ENCODE measurements around the gene PLXDC1. TPM values are rescaled to one million over a fixed set of nuclear protein-coding genes. Genes with fewer than 3 reads are reported as not detected.

PLXDC1 gene
- total RNA-seq, 1 donor from 2014 or later, result 19.5 TPM

- TF ChIP-seq CTCF (IDR thresholded peaks at IDR 0.05), result no peak
- ATAC-seq (peak in 1 of 2 donors; percentile 8), DNase-seq (no peak)
- no peaks in the 10 kb centered on the region for H3K9me3 ChIP-seq
- intact Hi-C loops (cut with DNase I), result no loop called here
- no peak overlapping the region for H3K27ac ChIP-seq
- H3K27me3 ChIP-seq (ENCODE audit: low read depth), result no peaks in the 10 kb centered on the region
- no peaks in the 10 kb centered on the region for H3K36me3 ChIP-seq
- H3K4me1 ChIP-seq, result peaks cover 43% of the 10 kb centered on the region
- H3K4me3 ChIP-seq, result no peak overlapping the region
These were observed 52.8 kb downstream of the PLXDC1 start for GRCh38 chr17:39098588-39098987.

- H3K4me1 ChIP-seq, result peaks cover 43% of the 10 kb centered on the region
- H3K27me3 ChIP-seq (ENCODE audit: low read depth), result no peaks in the 10 kb centered on the region
- no peak overlapping the region for H3K27ac ChIP-seq
- ATAC-seq (no peak), DNase-seq (no peak)
- no peaks in the 10 kb centered on the region for H3K9me3 ChIP-seq
- no peaks in the 10 kb centered on the region for H3K36me3 ChIP-seq
- no peak for TF ChIP-seq CTCF (IDR thresholded peaks at IDR 0.05)
- intact Hi-C loops (cut with DNase I), result no loop called here
- no peak overlapping the region for H3K4me3 ChIP-seq
These were observed 53.9 kb downstream of the PLXDC1 start for GRCh38 chr17:39097537-39097936.

GRCh38 chr17:39097150-39097519 lies 54.3 kb downstream of the PLXDC1 start:
- H3K4me1 ChIP-seq, result peaks cover 47% of the 10 kb centered on the region
- no peak for TF ChIP-seq CTCF (IDR thresholded peaks at IDR 0.05)
- H3K4me3 ChIP-seq, result no peak overlapping the region
- DNase-seq (no peak), ATAC-seq (no peak)
- H3K27me3 ChIP-seq (ENCODE audit: low read depth), result no peaks in the 10 kb centered on the region
- no peak overlapping the region for H3K27ac ChIP-seq
- no peaks in the 10 kb centered on the region for H3K9me3 ChIP-seq
- H3K36me3 ChIP-seq, result no peaks in the 10 kb centered on the region
- intact Hi-C loops (cut with DNase I), result no loop called here

GRCh38 chr17:39096508-39097149 lies 54.8 kb downstream of the PLXDC1 start:
- H3K27ac ChIP-seq, result peak overlapping the region; percentile 40
- H3K27me3 ChIP-seq (ENCODE audit: low read depth), result no peaks in the 10 kb centered on the region
- H3K4me1 ChIP-seq, result peaks cover 49% of the 10 kb centered on the region
- ATAC-seq (peak; percentile 40 to 41), DNase-seq (no peak)
- no peaks in the 10 kb centered on the region for H3K36me3 ChIP-seq
- intact Hi-C loops (cut with DNase I), result no loop called here
- H3K4me3 ChIP-seq, result peak overlapping the region; percentile 10
- H3K9me3 ChIP-seq, result no peaks in the 10 kb centered on the region
- no peak for TF ChIP-seq CTCF (IDR thresholded peaks at IDR 0.05)

- H3K9me3 ChIP-seq, result no peaks in the 10 kb centered on the region
These were observed 56.1 kb downstream of the PLXDC1 start for GRCh38 chr17:39095309-39095686.

More at GRCh38 chr17:39095309-39095686, 56.1 kb downstream of the PLXDC1 start:
- Histone ChIP-seq H3K36me3 (no peaks in the 10 kb centered on the region), H3K4me1 (peaks cover 49% of the 10 kb centered on the region), H3K27me3 (ENCODE audit: low read depth) (no peaks in the 10 kb centered on the region), H3K4me3 (no peak overlapping the region), H3K27ac (no peak overlapping the region)
- intact Hi-C loops (cut with DNase I), result no loop called here
- ATAC-seq, result no peak
- no peak for TF ChIP-seq CTCF (IDR thresholded peaks at IDR 0.05)
- DNase-seq, result no peak

All from lower lobe of right lung (tissue), 2 donors.